ENCODE measurements around the gene WWC2.

Gene WWC2

GRCh38 chr4:183300070-183300469 lies 201.0 kb downstream of the WWC2 start:
- H3K27ac Mint-ChIP-seq, result no peak overlapping the region
- no peaks in the 10 kb centered on the region for H3K36me3 Mint-ChIP-seq (ENCODE audit: low read depth)
- H3K9me3 Mint-ChIP-seq, result no peaks in the 10 kb centered on the region
- peaks cover 6% of the 10 kb centered on the region for H3K27me3 Mint-ChIP-seq
- no peak overlapping the region for H3K4me3 Mint-ChIP-seq
- no peaks in the 10 kb centered on the region for H3K4me1 Mint-ChIP-seq
- no peak for DNase-seq
- ATAC-seq, result no peak

GRCh38 chr4:183300655-183301054 lies 201.6 kb downstream of the WWC2 start:
- Mint-ChIP-seq H3K27me3 (peaks cover 7% of the 10 kb centered on the region), H3K4me3 (no peak overlapping the region), H3K9me3 (no peaks in the 10 kb centered on the region), H3K4me1 (no peaks in the 10 kb centered on the region), H3K36me3 (ENCODE audit: low read depth) (no peaks in the 10 kb centered on the region), H3K27ac (no peak overlapping the region)
- ATAC-seq (no peak), DNase-seq (no peak)

- ATAC-seq (no peak), DNase-seq (no peak)
- Mint-ChIP-seq H3K27me3 (peaks cover 4% of the 10 kb centered on the region), H3K36me3 (ENCODE audit: low read depth) (no peaks in the 10 kb centered on the region), H3K9me3 (no peaks in the 10 kb centered on the region), H3K27ac (no peak overlapping the region), H3K4me1 (no peaks in the 10 kb centered on the region), H3K4me3 (no peak overlapping the region)
Measured at GRCh38 chr4:183303301-183303700, 204.2 kb downstream of the WWC2 start.

- Mint-ChIP-seq H3K27me3 (peaks cover 4% of the 10 kb centered on the region), H3K9me3 (no peaks in the 10 kb centered on the region), H3K36me3 (ENCODE audit: low read depth) (no peaks in the 10 kb centered on the region), H3K4me3 (no peak overlapping the region), H3K27ac (no peak overlapping the region), H3K4me1 (no peaks in the 10 kb centered on the region)
- DNase-seq, result no peak
- no peak for ATAC-seq
Measured at GRCh38 chr4:183304067-183304466, 205.0 kb downstream of the WWC2 start.

DNA sequence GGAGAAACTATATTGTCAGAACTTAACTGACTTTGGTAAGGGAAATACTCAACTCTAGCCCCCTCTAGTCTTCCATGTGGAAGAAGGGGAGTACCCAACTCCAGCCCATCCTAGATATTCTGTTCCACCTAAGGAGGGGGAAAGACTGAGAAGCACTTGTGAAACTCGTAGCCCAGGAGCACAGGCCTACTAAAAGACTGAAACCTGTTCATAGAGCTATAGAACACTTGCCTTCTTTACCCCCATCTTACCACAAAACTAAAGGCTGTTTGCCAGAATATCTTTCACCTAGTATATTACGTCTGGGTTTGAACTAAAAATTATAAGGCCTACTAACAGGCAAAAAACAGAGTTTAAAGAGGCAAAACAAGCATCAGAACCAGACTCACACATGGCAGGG lies 205.5 kb downstream of the WWC2 start:
- DNase-seq (no peak), ATAC-seq (no peak)
- Mint-ChIP-seq H3K27me3 (peaks cover 4% of the 10 kb centered on the region), H3K36me3 (ENCODE audit: low read depth) (no peaks in the 10 kb centered on the region), H3K27ac (no peak overlapping the region), H3K9me3 (no peaks in the 10 kb centered on the region), H3K4me3 (no peak overlapping the region), H3K4me1 (no peaks in the 10 kb centered on the region)

DNA sequence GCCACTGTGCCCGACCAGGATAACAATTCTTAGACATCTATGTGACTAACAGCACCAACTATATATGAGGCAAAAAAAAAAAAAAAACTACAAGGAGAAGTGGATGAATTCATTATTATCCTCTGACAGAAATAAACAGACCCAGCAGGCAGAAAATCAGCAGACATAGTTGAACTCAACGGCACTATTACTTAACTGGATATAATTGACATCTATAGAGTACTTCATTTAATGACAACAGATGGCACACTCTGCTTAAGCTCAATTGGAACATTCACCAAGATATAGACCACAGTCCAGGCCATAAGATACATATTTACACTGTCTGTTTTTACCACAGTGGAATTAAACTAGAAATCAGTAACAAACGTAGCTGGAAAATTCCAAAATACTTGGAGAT lies 207.8 kb downstream of the WWC2 start:
- Mint-ChIP-seq H3K27me3 (peaks cover 4% of the 10 kb centered on the region), H3K9me3 (no peaks in the 10 kb centered on the region), H3K27ac (no peak overlapping the region), H3K4me1 (no peaks in the 10 kb centered on the region), H3K36me3 (ENCODE audit: low read depth) (no peaks in the 10 kb centered on the region), H3K4me3 (no peak overlapping the region)
- DNase-seq (no peak), ATAC-seq (no peak)

DNA sequence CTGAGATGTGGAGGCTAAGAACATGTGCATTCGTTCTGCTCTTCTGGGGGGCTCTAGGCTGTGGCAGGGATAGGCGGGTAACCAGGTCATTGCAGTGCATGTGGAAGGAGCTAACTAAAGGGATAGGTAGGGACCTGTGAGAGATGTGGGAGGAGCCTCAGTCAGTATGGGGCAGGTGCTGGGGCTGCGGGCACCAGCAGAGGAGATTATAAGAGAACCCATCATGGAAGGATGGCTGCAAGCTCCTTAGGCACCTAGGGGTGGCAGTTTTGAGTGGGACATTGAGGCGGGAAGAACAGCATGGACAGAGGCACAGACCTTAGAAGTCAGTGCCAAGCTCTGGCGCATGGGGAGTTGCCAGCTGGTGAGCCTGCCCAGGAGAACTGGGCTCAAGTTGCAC lies 213.8 kb downstream of the WWC2 start:
- Mint-ChIP-seq H3K27ac (no peak overlapping the region), H3K4me3 (no peak overlapping the region), H3K4me1 (no peaks in the 10 kb centered on the region), H3K9me3 (no peaks in the 10 kb centered on the region), H3K36me3 (ENCODE audit: low read depth) (no peaks in the 10 kb centered on the region), H3K27me3 (peaks cover 2% of the 10 kb centered on the region)
- ATAC-seq (no peak), DNase-seq (no peak)

GRCh38 chr4:183314336-183314735 lies 215.3 kb downstream of the WWC2 start:
- ATAC-seq (no peak), DNase-seq (no peak)
- Mint-ChIP-seq H3K36me3 (ENCODE audit: low read depth) (no peaks in the 10 kb centered on the region), H3K4me3 (no peak overlapping the region), H3K4me1 (no peaks in the 10 kb centered on the region), H3K27me3 (peaks cover 2% of the 10 kb centered on the region), H3K27ac (no peak overlapping the region), H3K9me3 (no peaks in the 10 kb centered on the region)

DNA sequence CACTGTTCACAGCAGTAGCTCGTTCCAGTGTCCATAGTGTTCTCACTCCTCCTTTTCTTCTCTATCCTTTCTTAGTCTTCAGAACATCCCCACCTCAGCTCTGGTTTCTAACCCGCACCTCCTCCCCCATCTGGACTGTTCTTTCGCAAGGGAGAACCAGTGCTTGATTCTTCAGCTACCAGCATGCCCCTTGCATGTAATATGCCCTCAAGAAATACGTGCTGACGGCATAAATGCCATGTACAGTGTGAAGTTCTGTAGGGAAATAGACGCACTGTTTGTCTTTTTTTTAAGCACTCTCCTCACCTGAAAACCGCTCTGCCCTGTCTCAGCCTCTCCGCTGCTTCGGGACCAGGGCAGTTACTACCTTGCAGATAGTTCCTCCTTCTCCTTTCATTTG lies 215.7 kb downstream of the WWC2 start:
- ATAC-seq, result no peak
- no peaks in the 10 kb centered on the region for H3K4me1 Mint-ChIP-seq
- no peaks in the 10 kb centered on the region for H3K36me3 Mint-ChIP-seq (ENCODE audit: low read depth)
- no peaks in the 10 kb centered on the region for H3K9me3 Mint-ChIP-seq
- no peak for DNase-seq
- H3K4me3 Mint-ChIP-seq, result no peak overlapping the region
- peaks cover 2% of the 10 kb centered on the region for H3K27me3 Mint-ChIP-seq
- no peak overlapping the region for H3K27ac Mint-ChIP-seq

DNA sequence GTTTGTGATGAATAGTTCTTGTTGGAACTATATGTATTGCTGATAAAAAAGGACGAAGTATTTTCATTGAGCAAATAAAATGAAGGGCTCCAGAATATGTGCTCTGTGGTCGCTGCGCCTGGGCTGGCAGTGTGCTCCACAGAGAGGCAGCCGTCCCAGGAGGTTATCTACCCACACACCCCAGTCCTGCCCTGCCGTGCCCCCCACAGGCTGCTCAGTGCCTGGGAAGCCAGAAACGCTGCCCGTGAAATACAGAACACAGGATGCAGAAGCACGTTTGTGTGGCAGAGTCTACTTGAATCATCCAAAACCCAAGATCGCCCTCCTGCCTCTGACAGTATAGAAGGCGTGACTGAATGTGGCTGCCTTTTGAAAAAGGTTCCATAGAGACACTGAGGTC lies 219.6 kb downstream of the WWC2 start:
- Mint-ChIP-seq H3K36me3 (ENCODE audit: low read depth) (no peaks in the 10 kb centered on the region), H3K27ac (no peak overlapping the region), H3K9me3 (no peaks in the 10 kb centered on the region), H3K4me1 (peaks cover 11% of the 10 kb centered on the region), H3K27me3 (no peaks in the 10 kb centered on the region), H3K4me3 (no peak overlapping the region)
- ATAC-seq, result no peak
- DNase-seq, result no peak

DNA sequence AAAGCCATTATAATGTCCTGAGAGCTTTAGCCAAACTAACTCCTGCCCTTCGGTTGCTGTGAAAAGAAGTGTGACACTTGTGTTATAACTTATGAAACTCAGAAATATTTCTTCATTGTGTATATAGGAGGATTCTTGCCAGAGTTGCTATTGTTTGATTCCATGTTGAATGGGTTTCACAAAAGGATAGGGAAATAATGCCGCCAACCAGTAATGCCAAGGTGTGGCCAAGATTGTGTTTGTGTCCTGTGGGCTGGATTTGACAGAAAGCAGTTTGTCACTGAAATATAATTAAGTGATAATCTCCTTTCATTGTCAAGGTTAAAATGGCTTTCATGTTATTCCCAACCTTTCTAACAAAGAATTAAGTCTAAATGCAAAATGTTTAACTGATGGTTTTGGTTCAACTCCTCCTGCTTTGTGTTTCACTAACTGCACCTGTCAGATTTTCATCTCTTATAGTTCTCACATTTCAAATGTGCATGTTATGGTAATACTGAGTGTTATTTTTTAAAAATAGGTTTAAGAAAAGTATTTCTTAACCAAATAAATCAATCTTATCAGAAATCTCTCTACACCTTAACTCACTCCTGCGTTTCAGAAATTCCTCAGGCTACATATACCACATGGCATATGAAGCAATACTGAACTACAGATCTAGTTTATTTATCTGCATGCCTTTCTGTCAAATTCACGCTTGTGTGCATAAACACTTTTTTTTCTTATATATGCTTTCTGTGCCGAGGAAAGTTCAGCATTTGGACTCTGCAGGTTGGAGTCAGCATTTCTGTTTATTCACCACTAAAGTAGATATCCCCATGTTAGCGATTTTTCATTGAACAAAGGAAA lies 221.4 kb downstream of the WWC2 start, which contains the start of gene CLDN22:
TSS of gene CLDN22 (minus strand) at position 66 of the 849 bp plus-strand sequence. CDS start at position 8, 58 bp downstream.
- Mint-ChIP-seq H3K36me3 (ENCODE audit: low read depth) (no peaks in the 10 kb centered on the region), H3K4me1 (peaks cover 11% of the 10 kb centered on the region), H3K4me3 (no peak within 1 kb of the TSS), H3K9me3 (no peaks in the 10 kb centered on the region), H3K27me3 (no peaks in the 10 kb centered on the region), H3K27ac (no peak within 1 kb of the TSS)
- DNase-seq, result no peak
- no peak for ATAC-seq

- Mint-ChIP-seq H3K9me3 (no peaks in the 10 kb centered on the region), H3K36me3 (ENCODE audit: low read depth) (no peaks in the 10 kb centered on the region), H3K27ac (no peak overlapping the region), H3K4me1 (peaks cover 11% of the 10 kb centered on the region), H3K27me3 (no peaks in the 10 kb centered on the region), H3K4me3 (no peak overlapping the region)
- ATAC-seq (no peak), DNase-seq (no peak)
Measured at GRCh38 chr4:183321079-183321478, 222.0 kb downstream of the WWC2 start.

DNA sequence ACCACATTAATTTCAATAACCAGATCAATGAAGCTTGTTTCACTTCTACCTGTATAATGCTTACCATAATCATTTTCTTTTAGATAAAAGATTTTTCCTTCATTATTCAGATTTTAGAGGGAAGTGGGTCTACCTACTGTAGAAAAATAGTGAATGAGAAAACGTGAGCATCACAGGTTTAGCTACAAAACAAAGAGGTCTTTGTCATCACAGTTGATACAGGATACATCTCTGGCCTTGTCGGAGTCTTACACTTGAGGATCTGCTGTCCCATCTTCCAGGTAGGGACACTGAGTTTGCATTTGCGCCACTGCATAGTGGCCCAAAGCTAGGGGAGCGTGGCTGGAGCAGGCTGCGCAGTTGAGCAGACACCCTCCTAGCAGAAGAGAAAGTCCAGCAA lies 222.5 kb downstream of the WWC2 start:
- H3K27me3 Mint-ChIP-seq, result no peaks in the 10 kb centered on the region
- peaks cover 11% of the 10 kb centered on the region for H3K4me1 Mint-ChIP-seq
- H3K9me3 Mint-ChIP-seq, result no peaks in the 10 kb centered on the region
- no peak overlapping the region for H3K27ac Mint-ChIP-seq
- no peak for ATAC-seq
- no peak overlapping the region for H3K4me3 Mint-ChIP-seq
- no peaks in the 10 kb centered on the region for H3K36me3 Mint-ChIP-seq (ENCODE audit: low read depth)
- no peak for DNase-seq

DNA sequence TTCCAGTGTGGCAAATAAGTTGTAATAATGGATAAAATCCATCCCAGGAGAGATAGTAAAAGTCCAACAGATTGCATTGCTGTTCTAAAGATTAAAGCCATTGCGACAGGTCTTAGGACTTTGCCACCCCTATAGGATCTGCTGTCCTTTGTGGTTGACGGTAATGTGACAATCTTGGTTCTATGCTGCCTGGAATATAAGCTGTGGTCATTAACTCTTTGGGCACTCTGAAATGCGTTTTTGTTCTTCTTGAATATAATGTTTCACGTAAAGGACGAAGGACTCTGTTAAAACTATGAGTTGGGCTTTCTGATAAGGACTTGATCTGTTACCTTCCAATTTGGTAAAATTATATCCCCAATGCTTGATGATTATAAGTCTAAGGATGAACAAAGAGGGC lies 223.3 kb downstream of the WWC2 start, which contains the start of gene CLDN24:
TSS of gene CLDN24 (minus strand) at position 101 of the 400 bp plus-strand sequence. CDS start at position 101, 0 bp downstream.
- Mint-ChIP-seq H3K4me3 (no peak within 1 kb of the TSS), H3K36me3 (ENCODE audit: low read depth) (no peaks in the 10 kb centered on the region), H3K27ac (no peak within 1 kb of the TSS), H3K9me3 (no peaks in the 10 kb centered on the region), H3K4me1 (peaks cover 11% of the 10 kb centered on the region), H3K27me3 (no peaks in the 10 kb centered on the region)
- ATAC-seq (no peak), DNase-seq (no peak)

GRCh38 chr4:183323295-183323694 lies 224.2 kb downstream of the WWC2 start:
- H3K27me3 Mint-ChIP-seq, result no peaks in the 10 kb centered on the region
- no peak for ATAC-seq
- H3K4me1 Mint-ChIP-seq, result peaks cover 11% of the 10 kb centered on the region
- H3K4me3 Mint-ChIP-seq, result no peak overlapping the region
- no peak for DNase-seq
- no peak overlapping the region for H3K27ac Mint-ChIP-seq
- H3K36me3 Mint-ChIP-seq (ENCODE audit: low read depth), result no peaks in the 10 kb centered on the region
- no peaks in the 10 kb centered on the region for H3K9me3 Mint-ChIP-seq
